ENCODE measurements around the gene RAB11FIP3. TPM values are rescaled to one million over a fixed set of nuclear protein-coding genes. Genes with fewer than 3 reads are reported as not detected.

The RAB11FIP3 gene
- total and polyA plus RNA-seq, 2 of the 13 experiments (the other 11 are each of a cell fraction or from before 2014, with no cell fraction given): 34.3 to 57.6 TPM

DNA sequence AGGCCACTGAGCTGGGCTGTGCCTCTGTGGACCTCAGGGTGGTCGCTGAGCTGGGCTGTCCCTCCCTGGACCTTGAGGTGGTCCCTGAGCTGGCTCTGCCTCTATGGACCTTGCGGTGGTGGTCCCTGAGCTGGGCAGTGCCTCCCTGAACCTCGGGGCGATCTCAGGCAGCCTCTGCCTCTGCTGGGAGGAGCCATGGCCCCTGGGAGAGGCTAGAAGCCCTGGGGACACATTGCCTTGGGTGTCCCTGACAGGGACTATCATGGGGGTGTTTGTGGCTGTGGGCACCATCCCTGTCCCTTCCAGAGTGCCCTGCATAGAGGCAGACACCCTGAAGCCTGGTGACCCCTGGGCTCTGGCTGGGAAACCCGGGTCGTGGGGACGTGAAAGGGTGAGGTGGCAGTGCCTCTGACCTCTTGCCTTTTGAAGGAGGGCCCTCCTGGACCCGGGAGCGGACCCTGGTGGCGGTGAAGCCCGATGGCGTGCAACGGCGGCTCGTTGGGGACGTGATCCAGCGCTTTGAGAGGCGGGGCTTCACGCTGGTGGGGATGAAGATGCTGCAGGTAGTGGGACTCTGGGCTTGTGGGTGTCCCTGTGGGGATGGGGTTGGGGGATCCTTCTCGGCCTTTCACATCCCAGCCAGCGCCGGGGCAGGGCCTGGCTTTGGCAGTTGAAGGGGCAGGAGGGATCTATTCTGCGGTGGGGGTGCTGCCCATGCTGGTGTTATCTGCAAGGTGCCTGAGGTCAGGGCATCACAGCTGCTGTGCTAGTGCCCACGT lies 26.7 kb upstream of the RAB11FIP3 start:
- CTCF ChIA-PET (ENCODE audit: low intra/inter-chr PET ratio, low total read pairs): no interaction called here
- no peak for FAIRE-seq
- 93% methylated on average over 15 of the region's 24 CpGs for WGBS (ENCODE audit: low lambda C conversion rate)
- peak; percentile 92 for TF ChIP-seq AGO2 (optimal IDR thresholded peaks at IDR 0.05; ENCODE audit: low read depth, low read length)
- no peak for TF ChIP-seq KLF9 (CRISPR knock-in tag; IDR thresholded peaks at IDR 0.05; ENCODE audit: low read depth)
- no peak for TF ChIP-seq NFE2 (CRISPR knock-in tag; IDR thresholded peaks at IDR 0.05)
- no peak for TF ChIP-seq ZNF816 (CRISPR knock-in tag; IDR thresholded peaks at IDR 0.05; ENCODE audit: borderline replicate concordance)
- TF ChIP-seq, protein P1, sequence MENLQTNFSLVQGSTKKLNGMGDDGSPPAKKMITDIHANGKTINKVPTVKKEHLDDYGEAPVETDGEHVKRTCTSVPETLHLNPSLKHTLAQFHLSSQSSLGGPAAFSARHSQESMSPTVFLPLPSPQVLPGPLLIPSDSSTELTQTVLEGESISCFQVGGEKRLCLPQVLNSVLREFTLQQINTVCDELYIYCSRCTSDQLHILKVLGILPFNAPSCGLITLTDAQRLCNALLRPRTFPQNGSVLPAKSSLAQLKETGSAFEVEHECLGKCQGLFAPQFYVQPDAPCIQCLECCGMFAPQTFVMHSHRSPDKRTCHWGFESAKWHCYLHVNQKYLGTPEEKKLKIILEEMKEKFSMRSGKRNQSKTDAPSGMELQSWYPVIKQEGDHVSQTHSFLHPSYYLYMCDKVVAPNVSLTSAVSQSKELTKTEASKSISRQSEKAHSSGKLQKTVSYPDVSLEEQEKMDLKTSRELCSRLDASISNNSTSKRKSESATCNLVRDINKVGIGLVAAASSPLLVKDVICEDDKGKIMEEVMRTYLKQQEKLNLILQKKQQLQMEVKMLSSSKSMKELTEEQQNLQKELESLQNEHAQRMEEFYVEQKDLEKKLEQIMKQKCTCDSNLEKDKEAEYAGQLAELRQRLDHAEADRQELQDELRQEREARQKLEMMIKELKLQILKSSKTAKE (CRISPR knock-in tag; IDR thresholded peaks at IDR 0.05; ENCODE audit: borderline replicate concordance): no peak
- peak; percentile 59 for TF ChIP-seq RBFOX2 (IDR thresholded peaks at IDR 0.05; ENCODE audit: low read depth, low read length)
- no peak for TF ChIP-seq ZNF770 (CRISPR knock-in tag; IDR thresholded peaks at IDR 0.05)
- peak; percentile 64 for TF ChIP-seq AKAP8 (CRISPR knock-in tag; IDR thresholded peaks at IDR 0.05)
- no peak for TF ChIP-seq SATB2 (CRISPR knock-in tag; IDR thresholded peaks at IDR 0.05)
- TF ChIP-seq FOXC1 (CRISPR knock-in tag; IDR thresholded peaks at IDR 0.05; ENCODE audit: borderline replicate concordance): no peak
- TF ChIP-seq ZFP37 (CRISPR knock-in tag; IDR thresholded peaks at IDR 0.05; ENCODE audit: borderline replicate concordance): no peak
- no peak for TF ChIP-seq ZFP62 (CRISPR knock-in tag; IDR thresholded peaks at IDR 0.05)
- no peak for TF ChIP-seq ZMYM4 (CRISPR knock-in tag; IDR thresholded peaks at IDR 0.05)
- no peak for TF ChIP-seq HCFC1 (IDR thresholded peaks at IDR 0.05; ENCODE audit: low read depth, low read length)
- TF ChIP-seq ZBTB1 (CRISPR knock-in tag; IDR thresholded peaks at IDR 0.05; ENCODE audit: borderline replicate concordance): no peak
- TF ChIP-seq, protein P2, sequence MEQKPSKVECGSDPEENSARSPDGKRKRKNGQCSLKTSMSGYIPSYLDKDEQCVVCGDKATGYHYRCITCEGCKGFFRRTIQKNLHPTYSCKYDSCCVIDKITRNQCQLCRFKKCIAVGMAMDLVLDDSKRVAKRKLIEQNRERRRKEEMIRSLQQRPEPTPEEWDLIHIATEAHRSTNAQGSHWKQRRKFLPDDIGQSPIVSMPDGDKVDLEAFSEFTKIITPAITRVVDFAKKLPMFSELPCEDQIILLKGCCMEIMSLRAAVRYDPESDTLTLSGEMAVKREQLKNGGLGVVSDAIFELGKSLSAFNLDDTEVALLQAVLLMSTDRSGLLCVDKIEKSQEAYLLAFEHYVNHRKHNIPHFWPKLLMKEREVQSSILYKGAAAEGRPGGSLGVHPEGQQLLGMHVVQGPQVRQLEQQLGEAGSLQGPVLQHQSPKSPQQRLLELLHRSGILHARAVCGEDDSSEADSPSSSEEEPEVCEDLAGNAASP (CRISPR knock-in tag; IDR thresholded peaks at IDR 0.05; ENCODE audit: borderline replicate concordance): no peak
- no peak for TF ChIP-seq HOXA9 (CRISPR knock-in tag; IDR thresholded peaks at IDR 0.05; ENCODE audit: borderline replicate concordance)
- no peak for TF ChIP-seq SNAPC2 (CRISPR knock-in tag; IDR thresholded peaks at IDR 0.05)

More for the DNA sequence above, 26.7 kb upstream of the RAB11FIP3 start:
- Histone ChIP-seq H3K36me3 (replicated peaks in 1 of 2; ENCODE audit: control insufficient read depth in 1 of 2, insufficient read depth in 2 of 2, low read length in 2 of 2) (peaks cover 0 to 4% of the 10 kb centered on the region in 2 experiments; a peak in 2 of 5 replicates), H4K20me1 (ENCODE audit: insufficient read depth, low read length) (no peaks in the 10 kb centered on the region), H3K4me1 (ENCODE audit: insufficient read depth, low read length) (peaks cover 50% of the 10 kb centered on the region), H3K9ac (ENCODE audit: insufficient read depth, low read depth, low read length) (peak overlapping the region; percentile 69), H3K27ac (ENCODE audit: extremely low read length, insufficient read depth, low read length) (peak overlapping the region; percentile 79), H3K27me3 (ENCODE audit: control insufficient read depth in 1 of 2, insufficient read depth in 2 of 2, low read length in 2 of 2) (no peaks in the 10 kb centered on the region), H3K9me3 (ENCODE audit: low read length) (no peaks in the 10 kb centered on the region), H3K4me3 (replicated peaks in 1 of 3; ENCODE audit: insufficient read depth in 1 of 3, low read depth in 2 of 3, low read length in 3 of 3) (peak overlapping the region in 1 of 3 experiments; percentile 70; a peak in 2 of 6 replicates), H3K79me2 (ENCODE audit: insufficient read depth, low read length) (peaks cover 19% of the 10 kb centered on the region), H3K4me2 (ENCODE audit: low read depth, low read length) (peak overlapping the region; percentile 88), H2AFZ (ENCODE audit: low read length) (no peak overlapping the region)
- in situ Hi-C loops (cut with HindIII; ENCODE audit: extremely low pct_ligation_motif_present, low pct_unique_long_range_greater_than_20kb) (loop anchor here (5.0 kb wide), 1 partner anchor 99 kb away; no protein-coding TSS in a partner anchor), intact Hi-C loops (cut with micrococcal nuclease; ENCODE audit: unreplicated experiment) (no loop called here)
- ATAC-seq (no peak), DNase-seq (ENCODE audit: low spot score) (no peak)
- no TSS peak for BruUV-seq (replicated peaks)
- POLR2A ChIA-PET: interaction anchor here (0.9 to 1.8 kb wide), 6 partner anchors 15 to 190 kb away, joined by 3 to 7 read pairs (median 4); partner anchors contain the start of gene PGAP6
